GM23338 (cell line): ENCODE results near the gene SFT2D3. TPM values are rescaled to one million over a fixed set of nuclear protein-coding genes. Genes with fewer than 3 reads are reported as not detected.

Experiments used
- ATAC-seq: fragments of 200-7000 bp; cut with Tn5 transposase; 3 replicates; pipeline ENCODE4 v1.9.1; 2020
- DNase-seq: peaks from one replicate; pipeline ENCODE4 v3.0.0-alpha.2; 2015; ENCODE audit warnings: low spot score
- H2AFZ ChIP-seq: fragments of 200-600 bp; sonication (generic); 2 replicates; pipeline ENCODE4 v1.8.0; 2016; ENCODE audit warnings: antibody characterized with exemption, mild to moderate bottlenecking, moderate library complexity
- H3F3A ChIP-seq: fragments of 200-600 bp; sonication (generic); replicated peaks from 2 replicates; pipeline ENCODE4 v1.8.0; 2017; ENCODE audit warnings: antibody characterized with exemption, mixed run types, low read depth
- H3K27ac ChIP-seq: fragments of 200-600 bp; sonication (generic); 2 replicates; pipeline ENCODE4 v1.6.1; 2016; ENCODE audit warnings: low read depth
- H3K27me3 ChIP-seq: fragments of 200-600 bp; sonication (generic); 2 replicates; pipeline ENCODE4 v1.8.0; 2016; ENCODE audit warnings: mild to moderate bottlenecking, mixed run types, moderate library complexity; ENCODE audit not compliant: insufficient read depth
- H3K36me3 ChIP-seq: fragments of 200-600 bp; sonication (generic); 2 replicates; pipeline ENCODE4 v1.8.0; 2016; ENCODE audit warnings: mild to moderate bottlenecking; ENCODE audit not compliant: insufficient read depth
- H3K4me1 ChIP-seq: fragments of 200-600 bp; sonication (generic); 2 replicates; pipeline ENCODE4 v1.8.0; 2016; ENCODE audit warnings: mild to moderate bottlenecking, moderate library complexity; ENCODE audit not compliant: insufficient read depth
- H3K4me2 ChIP-seq: fragments of 200-600 bp; sonication (generic); 2 replicates; pipeline ENCODE4 v1.7.1; 2017; ENCODE audit warnings: mixed run types
- H3K4me3 ChIP-seq: fragments of 200-600 bp; sonication (generic); 2 replicates; pipeline ENCODE4 v1.6.1; 2016; ENCODE audit warnings: mixed run types
- H3K79me2 ChIP-seq: fragments of 200-600 bp; sonication (generic); replicated peaks from 2 replicates; pipeline ENCODE4 v1.8.0; 2017; ENCODE audit warnings: mild to moderate bottlenecking; ENCODE audit not compliant: insufficient read depth
- H3K9me2 ChIP-seq: fragments of 200-600 bp; sonication (generic); 2 replicates; pipeline ENCODE4 v1.8.0; 2017; ENCODE audit not compliant: insufficient read depth
- H4K20me1 ChIP-seq: fragments of 200-600 bp; sonication (generic); replicated peaks from 2 replicates; pipeline ENCODE4 v1.8.0; 2017; ENCODE audit warnings: mild to moderate bottlenecking; ENCODE audit not compliant: insufficient read depth
- H3K27ac Mint-ChIP-seq: 2 replicates; pipeline ENCODE4 v1.8.0; 2020; ENCODE audit warnings: inconsistent platforms, mild to moderate bottlenecking, moderate library complexity, mixed read lengths
- H3K27me3 Mint-ChIP-seq: 3 replicates; pipeline ENCODE4 v1.8.0; 2022; ENCODE audit warnings: low read depth, mild to moderate bottlenecking, moderate library complexity, mixed read lengths, inconsistent platforms; ENCODE audit not compliant: insufficient read depth, poor library complexity
- H3K36me3 Mint-ChIP-seq: 3 replicates; pipeline ENCODE4 v1.8.0; 2021; ENCODE audit warnings: low read depth, mild to moderate bottlenecking, inconsistent platforms, moderate library complexity, mixed read lengths
- H3K4me1 Mint-ChIP-seq: 3 replicates; pipeline ENCODE4 v1.8.0; 2020; ENCODE audit warnings: mild to moderate bottlenecking, inconsistent platforms, mixed read lengths
- H3K4me3 Mint-ChIP-seq: 3 replicates; pipeline ENCODE4 v1.8.0; 2021; ENCODE audit warnings: moderate library complexity, mild to moderate bottlenecking, inconsistent platforms, mixed read lengths
- H3K9me3 Mint-ChIP-seq: 3 replicates; pipeline ENCODE4 v1.8.0; 2020; ENCODE audit warnings: moderate library complexity, mild to moderate bottlenecking, inconsistent platforms, mixed read lengths
- ETS1 ChIP-seq: IDR thresholded peaks from 2 replicates; pipeline ENCODE4 v1.6.1; 2016; ENCODE audit warnings: antibody characterized with exemption
- ZNF331 ChIP-seq: fragments of 250-450 bp; sonication (Bioruptor Pico); IDR thresholded peaks from 2 replicates; pipeline ENCODE4 v1.5.0; 2020; ENCODE audit warnings: low read depth, mild to moderate bottlenecking, moderate library complexity
- ZNF462 ChIP-seq: fragments of 250-450 bp; sonication (Bioruptor Pico); IDR thresholded peaks from 2 replicates; pipeline ENCODE4 v1.5.0; 2020; ENCODE audit warnings: mild to moderate bottlenecking, moderate library complexity
- polyA plus RNA-seq: library from polyadenylated mRNA; unstranded; fragments of >200 nt; fragmentation: Nextera tagmentation; extraction: Ambion mirVana; gene quantifications from 2 replicates; pipeline ENCODE4 v1.2.1, GENCODE V29; 2016
- total RNA-seq: library from RNA; depleted of rRNA; stranded (reverse); fragments of >200 nt; shearing (Covaris generic); gene quantifications from 2 replicates; pipeline ENCODE4 v1.2.3, GENCODE V29; 2014

Gene SFT2D3
- total and polyA plus RNA-seq, 2 experiments from 2014 or later, result 13.7 TPM; not detected in 1

GRCh38 chr2:127681288-127681804 lies 20.0 kb upstream of the SFT2D3 start (continued):
- TF ChIP-seq ZNF462 (CRISPR knock-in tag) (no peak), ETS1 (no peak)

GRCh38 chr2:127681976-127682857 lies 19.1 kb upstream of the SFT2D3 start:
- no peak overlapping the region for H3K4me3 ChIP-seq
- Mint-ChIP-seq H3K4me3 (no peak overlapping the region), H3K9me3 (no peaks in the 10 kb centered on the region), H3K36me3 (no peaks in the 10 kb centered on the region), H3K4me1 (peaks cover 2% of the 10 kb centered on the region; the same call in 1 of the 3 replicates), H3K27me3 (peaks cover 10% of the 10 kb centered on the region), H3K27ac (no peak overlapping the region)
- H3K79me2 ChIP-seq, result no peaks in the 10 kb centered on the region
- H3K4me1 ChIP-seq, result no peaks in the 10 kb centered on the region
- no peak for DNase-seq
- peaks cover 9% of the 10 kb centered on the region; the same call in 1 of the 2 replicates for H3K27me3 ChIP-seq
- no peaks in the 10 kb centered on the region for H3F3A ChIP-seq
- peak overlapping the region; percentile 43; the same call in 1 of the 2 replicates for H2AFZ ChIP-seq
- H3K36me3 ChIP-seq, result no peaks in the 10 kb centered on the region
- H3K27ac ChIP-seq, result no peak overlapping the region; the same call in 1 of the 2 replicates
- no peaks in the 10 kb centered on the region for H3K9me2 ChIP-seq
- ATAC-seq, result no peak
- no peaks in the 10 kb centered on the region for H4K20me1 ChIP-seq
- H3K4me2 ChIP-seq, result no peak overlapping the region
- no peak for TF ChIP-seq ZNF331
- no peak for TF ChIP-seq ZNF462 (CRISPR knock-in tag)
- TF ChIP-seq ETS1, result no peak
